ENCODE data around the gene TRIM9.

DNA sequence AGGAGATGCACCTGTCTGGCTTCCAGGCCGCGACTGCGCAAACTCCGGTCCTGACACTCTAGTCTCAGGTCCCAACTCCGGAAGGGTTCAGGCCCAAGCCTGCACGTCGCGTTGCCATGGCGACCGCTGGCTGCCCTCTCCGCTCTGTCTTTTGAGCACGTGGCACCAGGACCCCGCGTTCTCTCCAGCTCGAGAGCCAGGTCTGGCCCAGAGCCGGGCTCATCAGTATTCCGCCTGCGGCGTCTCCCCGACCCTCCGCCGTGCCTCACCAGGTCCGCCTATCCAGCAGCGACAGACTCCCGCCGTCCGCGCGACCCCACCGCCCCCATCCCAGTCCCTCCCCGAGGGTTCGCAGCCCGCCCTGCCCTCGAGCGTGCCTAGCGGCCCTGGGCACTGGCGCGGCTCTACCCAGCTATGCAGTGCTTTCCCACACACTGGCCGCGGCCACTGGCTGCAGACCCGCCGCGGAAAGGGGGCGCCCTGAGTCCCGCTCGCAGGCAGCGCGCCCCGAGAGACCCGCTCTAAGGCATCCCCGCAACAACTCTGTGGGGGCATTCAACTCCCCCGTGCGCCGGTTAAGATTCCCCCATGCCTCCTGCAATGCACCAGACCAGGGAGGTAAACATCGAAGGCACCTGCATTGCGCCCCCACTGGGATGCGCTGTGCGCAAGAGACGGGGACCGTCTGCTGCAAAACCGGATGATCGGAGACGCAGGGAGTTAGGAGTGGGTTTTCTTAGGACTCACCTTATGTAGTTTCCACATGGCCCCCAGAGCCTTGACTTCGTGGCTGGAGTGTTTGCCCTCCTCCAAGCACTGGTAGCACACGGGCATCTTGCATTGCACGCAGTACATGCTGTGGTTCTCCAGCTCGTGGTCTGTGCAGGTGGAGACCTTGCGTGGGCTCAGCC lies 1.3 kb downstream of the TRIM9 start:
- TF ChIP-seq POLR2A (IDR thresholded peaks at IDR 0.05): no peak
- TF ChIP-seq EP300 (IDR thresholded peaks at IDR 0.05): no peak
- TF ChIP-seq, protein P1, sequence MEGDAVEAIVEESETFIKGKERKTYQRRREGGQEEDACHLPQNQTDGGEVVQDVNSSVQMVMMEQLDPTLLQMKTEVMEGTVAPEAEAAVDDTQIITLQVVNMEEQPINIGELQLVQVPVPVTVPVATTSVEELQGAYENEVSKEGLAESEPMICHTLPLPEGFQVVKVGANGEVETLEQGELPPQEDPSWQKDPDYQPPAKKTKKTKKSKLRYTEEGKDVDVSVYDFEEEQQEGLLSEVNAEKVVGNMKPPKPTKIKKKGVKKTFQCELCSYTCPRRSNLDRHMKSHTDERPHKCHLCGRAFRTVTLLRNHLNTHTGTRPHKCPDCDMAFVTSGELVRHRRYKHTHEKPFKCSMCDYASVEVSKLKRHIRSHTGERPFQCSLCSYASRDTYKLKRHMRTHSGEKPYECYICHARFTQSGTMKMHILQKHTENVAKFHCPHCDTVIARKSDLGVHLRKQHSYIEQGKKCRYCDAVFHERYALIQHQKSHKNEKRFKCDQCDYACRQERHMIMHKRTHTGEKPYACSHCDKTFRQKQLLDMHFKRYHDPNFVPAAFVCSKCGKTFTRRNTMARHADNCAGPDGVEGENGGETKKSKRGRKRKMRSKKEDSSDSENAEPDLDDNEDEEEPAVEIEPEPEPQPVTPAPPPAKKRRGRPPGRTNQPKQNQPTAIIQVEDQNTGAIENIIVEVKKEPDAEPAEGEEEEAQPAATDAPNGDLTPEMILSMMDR (IDR thresholded peaks at IDR 0.05): peak in 1 of 3 donors; percentile 39

Measured in ovary (tissue), 3 donors.